ENCODE data around the gene RTN1.

DNA sequence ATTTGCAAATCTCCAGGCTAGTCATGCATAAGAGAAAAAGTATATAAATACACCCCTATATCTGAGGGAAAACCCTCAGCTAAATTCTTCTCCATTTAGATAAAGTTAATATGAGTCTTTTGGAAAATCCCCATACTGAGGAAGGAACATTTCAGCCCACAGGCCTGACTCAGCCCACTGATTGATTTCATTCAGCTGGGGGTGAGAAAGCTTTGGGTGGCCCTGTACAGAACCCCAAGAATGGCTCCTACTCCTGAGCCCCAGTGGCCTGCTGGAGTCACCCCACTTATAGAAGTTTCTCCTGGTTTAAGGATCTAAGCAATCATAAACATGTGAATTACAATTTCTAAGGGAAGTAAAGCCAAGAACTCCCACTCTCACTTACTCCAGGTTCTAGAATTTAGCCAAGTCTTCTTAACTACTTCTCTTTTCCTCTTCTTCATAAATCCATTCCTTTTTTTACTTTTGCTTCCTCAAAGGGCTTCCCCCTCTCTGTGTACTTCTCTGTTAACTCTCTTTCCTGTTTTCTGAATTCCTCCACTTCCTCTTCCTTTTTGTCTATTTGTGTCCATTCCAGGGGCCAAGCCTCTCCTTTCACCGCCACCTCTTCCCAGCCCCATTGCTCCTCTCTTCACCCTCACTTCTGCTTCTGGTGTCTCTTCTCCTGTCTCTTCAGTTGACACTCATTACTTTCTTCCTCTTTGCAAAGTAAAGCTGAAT, 21.0 kb downstream of the RTN1 start:
- TF ChIP-seq, protein P1, sequence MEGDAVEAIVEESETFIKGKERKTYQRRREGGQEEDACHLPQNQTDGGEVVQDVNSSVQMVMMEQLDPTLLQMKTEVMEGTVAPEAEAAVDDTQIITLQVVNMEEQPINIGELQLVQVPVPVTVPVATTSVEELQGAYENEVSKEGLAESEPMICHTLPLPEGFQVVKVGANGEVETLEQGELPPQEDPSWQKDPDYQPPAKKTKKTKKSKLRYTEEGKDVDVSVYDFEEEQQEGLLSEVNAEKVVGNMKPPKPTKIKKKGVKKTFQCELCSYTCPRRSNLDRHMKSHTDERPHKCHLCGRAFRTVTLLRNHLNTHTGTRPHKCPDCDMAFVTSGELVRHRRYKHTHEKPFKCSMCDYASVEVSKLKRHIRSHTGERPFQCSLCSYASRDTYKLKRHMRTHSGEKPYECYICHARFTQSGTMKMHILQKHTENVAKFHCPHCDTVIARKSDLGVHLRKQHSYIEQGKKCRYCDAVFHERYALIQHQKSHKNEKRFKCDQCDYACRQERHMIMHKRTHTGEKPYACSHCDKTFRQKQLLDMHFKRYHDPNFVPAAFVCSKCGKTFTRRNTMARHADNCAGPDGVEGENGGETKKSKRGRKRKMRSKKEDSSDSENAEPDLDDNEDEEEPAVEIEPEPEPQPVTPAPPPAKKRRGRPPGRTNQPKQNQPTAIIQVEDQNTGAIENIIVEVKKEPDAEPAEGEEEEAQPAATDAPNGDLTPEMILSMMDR (IDR thresholded peaks at IDR 0.05) = no peak
- no peak for TF ChIP-seq POLR2A (IDR thresholded peaks at IDR 0.05)
